HG02943 (cell line): ENCODE results near the gene SORCS2.

ENCODE experiments used
- ATAC-seq: cut with Tn5 transposase; IDR thresholded peaks from one replicate; pipeline ENCODE4 v1.9.1; 2021; ENCODE audit warnings: mild to moderate bottlenecking, low read depth, moderate library complexity; ENCODE audit not compliant: unreplicated experiment

The SORCS2 gene

DNA sequence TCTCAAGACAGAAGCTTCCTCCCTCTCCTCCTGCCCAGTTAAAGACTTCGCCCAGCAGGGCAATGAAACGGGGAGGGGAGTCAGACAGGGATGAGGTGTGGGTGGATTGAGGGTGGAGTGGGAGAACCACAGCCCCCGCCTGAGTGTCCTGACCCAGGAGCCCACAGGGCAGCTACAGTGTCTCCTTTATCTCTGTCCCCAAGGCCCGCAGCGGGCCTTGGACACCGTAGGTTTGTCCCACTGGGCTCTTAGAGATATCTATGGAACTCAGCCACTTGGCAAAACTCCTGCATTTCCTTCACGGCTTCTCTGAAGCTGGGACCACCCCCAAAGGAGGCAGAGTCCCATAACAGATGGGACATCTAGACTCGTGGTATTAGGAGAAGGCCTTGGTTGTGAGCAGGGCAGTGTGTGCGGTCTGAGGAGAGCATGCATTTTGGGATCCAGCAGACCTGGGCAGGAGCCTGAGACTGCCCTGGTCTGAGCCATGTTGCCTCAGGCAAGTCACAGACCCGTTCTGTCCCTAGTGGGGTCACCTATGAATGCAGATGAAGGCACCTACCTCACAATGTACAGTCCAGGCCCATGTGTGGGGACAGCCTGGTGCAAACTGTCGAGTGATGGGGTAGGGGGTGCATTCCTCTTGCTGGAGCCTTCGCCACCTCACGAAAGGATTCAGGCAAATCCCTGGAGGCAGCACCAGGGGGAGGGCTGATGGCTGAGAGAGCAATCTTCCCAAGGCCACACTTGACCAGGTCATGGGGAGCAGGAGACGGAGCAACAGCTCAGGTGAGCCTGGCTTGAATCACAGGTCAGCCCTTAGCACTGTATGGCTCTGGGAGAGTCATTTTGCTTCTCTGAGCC, 468.1 kb downstream of the SORCS2 start:
- no peak for ATAC-seq

- ATAC-seq: no peak
These were observed 468.9 kb downstream of the SORCS2 start for GRCh38 chr4:7661066-7661748.

DNA sequence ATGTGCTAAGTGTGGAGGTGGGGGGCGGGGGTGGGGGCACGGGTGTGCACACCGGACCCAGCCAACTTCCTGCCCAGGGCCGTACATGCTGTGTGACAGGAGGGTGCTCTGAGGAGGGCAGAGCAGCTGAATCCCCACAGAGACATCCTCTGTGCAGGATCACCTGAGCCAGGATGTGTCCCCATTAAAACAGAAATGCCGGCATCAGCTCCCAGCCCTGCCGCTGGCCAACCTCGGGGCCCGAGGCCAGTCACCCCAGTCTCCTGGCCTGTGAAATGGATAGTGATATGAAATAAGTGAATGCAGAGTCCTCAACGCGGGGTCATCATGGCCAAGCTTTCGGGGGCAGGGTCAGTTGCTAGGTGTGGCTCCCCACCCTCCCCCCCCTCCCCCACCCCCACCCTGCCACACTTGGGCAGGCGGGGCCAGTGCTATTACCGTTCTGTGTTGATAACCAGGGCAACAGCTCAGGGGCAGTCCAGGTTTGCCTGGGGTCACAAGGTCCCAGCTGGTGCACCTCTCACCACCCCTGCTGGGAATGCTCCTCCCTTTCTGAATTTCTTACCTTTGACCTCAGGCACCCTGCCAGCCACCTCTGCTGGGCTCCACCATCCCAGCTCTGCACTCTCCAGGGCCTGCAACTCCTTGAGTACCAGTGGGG, 469.6 kb downstream of the SORCS2 start:
- ATAC-seq: no peak

GRCh38 chr4:7662507-7662846, 470.1 kb downstream of the SORCS2 start:
- no peak for ATAC-seq

DNA sequence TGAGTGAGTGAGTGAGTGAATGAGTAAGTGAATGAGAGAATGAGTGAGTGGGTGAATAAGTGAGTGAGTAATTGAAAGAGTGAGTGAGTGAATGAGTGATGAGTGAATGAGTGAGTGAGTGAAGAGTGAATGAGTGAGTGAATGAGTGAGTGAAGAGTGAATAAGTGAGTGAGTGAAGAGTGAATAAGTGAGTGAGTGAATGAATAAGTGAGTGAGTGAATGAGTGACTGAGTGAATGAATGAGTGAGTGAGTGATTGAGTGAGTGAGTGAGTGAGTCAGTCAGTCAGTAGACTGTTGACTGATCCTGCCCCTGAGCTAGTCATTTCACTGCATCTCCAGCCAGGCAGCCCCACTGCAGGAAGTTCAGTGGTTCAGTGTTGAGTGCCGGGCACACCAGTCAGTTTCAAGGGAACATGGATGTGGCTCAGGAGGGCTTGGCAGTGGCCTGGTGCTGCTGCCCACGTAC, 470.8 kb downstream of the SORCS2 start:
- no peak for ATAC-seq

DNA sequence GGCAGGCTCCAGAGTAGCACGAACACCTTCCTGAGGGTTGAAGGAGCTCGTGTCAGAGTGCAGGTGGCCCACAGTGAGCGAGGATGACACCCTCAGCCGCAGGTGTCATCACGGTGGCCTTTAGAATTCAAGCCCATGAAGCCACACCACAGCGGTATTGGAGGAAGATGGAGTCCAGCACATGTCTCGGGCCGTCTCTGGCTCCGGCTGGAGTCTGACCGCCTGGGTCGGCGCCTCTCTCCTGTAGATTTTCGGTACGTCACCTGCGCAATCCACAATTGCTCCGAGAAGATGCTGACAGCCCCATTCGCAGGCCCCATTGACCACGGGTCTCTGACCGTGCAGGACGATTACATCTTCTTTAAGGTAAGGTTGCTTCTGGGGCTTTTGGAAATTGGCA, 471.8 kb downstream of the SORCS2 start:
- no peak for ATAC-seq

- no peak for ATAC-seq
These were observed 473.0 kb downstream of the SORCS2 start for GRCh38 chr4:7665321-7665720.

DNA sequence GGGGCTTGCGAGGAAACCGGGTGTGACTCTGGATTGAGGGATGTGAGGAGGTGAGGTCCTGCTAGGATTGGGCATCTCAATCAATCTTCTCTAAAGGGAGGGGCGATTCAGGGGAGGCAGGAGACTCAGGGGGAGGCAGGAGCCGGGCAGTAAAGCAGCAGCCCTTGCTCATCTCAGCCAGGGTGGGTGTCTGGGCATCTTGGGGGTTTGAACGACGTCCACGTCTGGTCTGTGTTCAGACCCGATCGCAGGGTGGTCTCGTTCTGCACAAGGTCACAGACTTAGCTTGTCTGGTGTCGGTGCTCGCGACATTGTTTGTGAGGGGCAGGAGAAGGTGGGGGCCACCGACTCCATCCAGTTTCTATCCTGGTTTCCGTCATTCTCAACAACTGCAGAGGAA, 473.7 kb downstream of the SORCS2 start:
- ATAC-seq: no peak

DNA sequence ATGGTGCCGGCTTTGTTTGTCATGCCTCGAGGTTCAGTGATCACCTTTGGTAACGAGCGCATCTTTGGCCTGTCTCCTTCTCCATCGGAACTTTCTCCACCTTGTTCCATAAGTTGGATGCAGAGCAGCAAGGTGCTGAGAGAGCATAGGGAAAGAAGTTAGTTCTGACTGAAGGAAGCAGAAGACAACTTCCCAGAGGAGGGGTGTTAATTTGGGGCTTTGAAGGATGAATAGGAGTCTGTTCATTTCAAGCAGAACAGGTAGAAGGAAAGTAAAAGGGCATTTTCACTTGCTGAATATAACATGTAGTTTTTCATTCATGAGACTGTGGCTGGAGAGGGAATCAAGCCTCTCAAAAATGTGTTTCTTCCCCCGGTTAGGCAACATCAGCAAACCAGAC, 474.4 kb downstream of the SORCS2 start:
- no peak for ATAC-seq

DNA sequence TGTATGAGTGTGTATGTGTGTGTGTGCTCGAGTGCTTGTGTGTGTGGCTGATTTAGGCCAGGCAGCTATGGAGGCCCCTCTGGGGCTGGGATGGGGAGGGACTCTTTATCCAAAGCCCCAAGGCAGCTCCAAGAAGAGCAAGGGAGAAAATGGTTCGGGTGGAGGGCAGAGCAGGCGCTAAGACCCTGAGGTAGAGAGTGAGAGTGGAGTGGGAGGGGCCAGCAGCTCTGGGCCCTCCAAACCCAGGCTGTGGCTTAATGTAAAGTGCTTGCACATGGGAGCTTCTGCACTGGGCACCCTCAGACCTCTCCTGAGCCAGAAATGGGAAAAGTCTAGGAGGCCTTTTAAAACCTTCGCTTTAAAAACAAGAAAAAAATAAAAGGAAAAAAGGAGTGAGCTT, 475.9 kb downstream of the SORCS2 start:
- ATAC-seq: no peak

DNA sequence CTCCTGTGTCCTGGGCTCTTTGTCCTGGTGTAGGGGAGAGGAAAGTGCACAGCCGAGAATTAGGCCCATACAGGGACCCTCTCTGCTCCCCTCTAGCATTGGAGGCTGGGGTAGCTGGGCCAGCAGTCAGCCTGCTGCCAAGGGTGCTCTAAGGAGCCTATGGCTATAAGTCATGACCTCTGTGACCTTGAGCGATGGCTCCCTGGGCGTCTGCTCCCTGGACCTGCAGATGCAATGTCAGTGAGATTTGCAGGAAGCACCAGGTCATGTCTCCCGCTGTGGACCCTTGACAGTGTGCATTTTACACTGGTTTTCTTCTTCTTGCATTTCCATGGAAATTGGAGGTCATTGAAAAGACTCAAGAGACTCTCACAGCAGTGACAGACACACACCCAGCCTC, 476.5 kb downstream of the SORCS2 start:
- ATAC-seq: no peak

DNA sequence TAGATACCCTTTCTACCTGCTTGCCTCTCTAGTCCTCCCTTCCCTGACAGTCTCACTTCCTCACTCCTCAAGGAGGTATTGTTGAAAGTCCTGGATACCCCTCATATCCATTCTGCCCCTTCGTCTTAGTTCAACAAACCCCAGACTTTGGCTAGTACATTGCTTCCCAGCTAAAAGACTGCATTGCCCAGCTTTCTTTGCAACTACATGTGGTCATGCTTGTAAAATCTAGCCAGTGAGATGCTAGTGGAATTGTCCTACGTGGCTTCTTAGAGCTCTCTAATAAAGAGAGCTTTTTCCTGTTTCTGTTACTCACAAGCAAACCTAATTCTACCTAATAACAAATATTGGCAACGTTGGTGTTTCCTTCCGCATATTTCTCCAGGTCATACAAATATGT, 480.3 kb downstream of the SORCS2 start:
- no peak for ATAC-seq

DNA sequence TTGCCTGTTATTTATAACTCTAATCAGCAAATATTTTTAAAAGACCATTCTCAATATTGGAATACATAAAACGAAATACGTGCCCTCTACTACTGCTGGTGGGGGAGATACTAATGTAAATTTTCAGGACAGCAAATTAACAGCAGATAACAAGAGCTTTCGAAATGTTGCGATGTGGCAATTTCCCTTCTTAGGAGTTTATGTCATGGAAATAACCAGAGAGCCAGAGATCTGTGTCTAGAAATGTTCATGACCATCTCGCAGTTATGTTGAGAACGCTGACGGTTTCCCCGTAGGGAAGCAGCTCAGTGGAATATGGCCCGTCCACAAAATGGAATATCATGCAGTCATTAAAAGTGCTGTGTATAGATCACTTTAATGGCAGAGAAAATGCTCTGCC, 480.8 kb downstream of the SORCS2 start:
- no peak for ATAC-seq

DNA sequence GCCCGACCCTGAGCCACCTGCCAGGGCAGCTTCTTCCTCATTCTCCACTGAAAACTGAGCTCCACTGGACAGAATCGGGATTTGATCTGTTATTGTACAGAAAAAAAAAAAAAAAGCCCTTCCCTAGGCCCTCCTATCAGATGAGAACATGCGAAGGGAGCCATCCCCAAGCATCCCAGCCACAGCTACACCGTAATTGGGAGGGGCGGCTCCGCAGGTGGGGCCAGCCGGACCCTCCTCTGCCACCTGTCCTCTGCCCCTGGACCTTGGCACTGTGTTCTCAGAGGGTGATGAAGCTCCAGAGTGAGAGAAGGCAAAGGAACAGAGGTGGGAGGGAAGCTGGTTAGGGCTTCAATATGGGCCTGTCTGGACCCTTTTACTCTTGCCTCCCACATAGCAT, 482.4 kb downstream of the SORCS2 start:
- no peak for ATAC-seq

GRCh38 chr4:7675136-7675535, 482.8 kb downstream of the SORCS2 start:
- no peak for ATAC-seq

DNA sequence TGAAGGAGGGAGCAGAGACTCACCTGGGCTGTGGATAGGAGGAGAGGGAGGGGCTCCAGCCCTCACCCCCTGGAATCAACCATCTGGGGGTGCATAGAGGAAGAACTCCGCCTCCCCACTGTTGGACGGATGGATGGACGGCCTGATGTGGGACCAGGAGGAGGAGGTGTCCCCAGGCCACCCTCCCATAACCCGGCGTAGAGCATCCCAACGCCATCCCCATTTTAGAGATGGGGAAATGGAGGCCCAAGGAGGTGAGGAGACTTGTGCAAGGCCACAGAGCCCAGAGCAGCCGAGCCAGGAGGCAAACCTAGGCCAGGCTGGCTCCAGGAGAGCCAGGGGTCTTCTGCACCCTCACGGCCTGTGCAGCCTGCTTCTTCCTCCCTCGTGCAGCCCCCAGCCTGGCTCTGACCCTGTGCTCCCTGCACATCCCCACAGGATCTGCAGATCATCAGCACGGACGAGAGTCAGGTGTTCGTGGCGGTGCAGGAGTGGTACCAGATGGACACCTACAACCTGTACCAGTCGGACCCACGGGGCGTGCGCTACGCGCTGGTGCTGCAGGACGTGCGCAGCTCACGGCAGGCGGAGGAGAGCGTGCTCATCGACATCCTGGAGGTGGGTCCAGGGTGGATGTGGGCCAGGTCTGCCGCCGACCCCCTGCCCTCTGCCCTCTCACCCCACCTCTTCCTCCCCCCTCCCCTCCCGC, 483.4 kb downstream of the SORCS2 start:
- ATAC-seq: no peak

DNA sequence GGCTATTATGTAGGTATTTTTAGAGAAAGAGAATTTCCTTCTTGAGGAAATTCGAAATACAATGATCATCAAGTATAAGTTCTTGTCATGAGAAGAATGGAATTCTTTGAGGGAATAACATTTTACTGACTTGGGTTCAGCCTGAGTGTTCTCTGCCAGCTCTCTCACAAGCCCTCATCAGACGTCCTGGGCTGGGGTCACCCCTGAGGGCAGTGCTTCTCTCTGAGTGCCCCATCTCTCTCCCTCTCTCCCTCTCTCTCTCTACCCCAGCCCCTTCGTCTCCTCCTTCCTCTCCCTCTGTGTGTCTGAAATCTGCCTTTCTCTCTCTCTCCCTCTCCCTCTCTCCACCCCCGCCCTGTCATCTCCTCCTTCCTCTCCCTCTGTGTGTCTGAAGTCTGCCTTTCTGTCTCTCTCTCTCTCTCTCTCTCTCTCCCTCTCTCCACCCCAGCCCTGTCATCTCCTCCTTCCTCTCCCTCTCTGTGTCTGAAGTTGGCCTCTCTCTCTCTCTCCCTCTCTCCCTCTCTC, 484.1 kb downstream of the SORCS2 start:
- ATAC-seq: no peak

GRCh38 chr4:7677086-7677485, 484.7 kb downstream of the SORCS2 start:
- ATAC-seq: no peak

GRCh38 chr4:7677799-7678301, 485.5 kb downstream of the SORCS2 start:
- no peak for ATAC-seq

DNA sequence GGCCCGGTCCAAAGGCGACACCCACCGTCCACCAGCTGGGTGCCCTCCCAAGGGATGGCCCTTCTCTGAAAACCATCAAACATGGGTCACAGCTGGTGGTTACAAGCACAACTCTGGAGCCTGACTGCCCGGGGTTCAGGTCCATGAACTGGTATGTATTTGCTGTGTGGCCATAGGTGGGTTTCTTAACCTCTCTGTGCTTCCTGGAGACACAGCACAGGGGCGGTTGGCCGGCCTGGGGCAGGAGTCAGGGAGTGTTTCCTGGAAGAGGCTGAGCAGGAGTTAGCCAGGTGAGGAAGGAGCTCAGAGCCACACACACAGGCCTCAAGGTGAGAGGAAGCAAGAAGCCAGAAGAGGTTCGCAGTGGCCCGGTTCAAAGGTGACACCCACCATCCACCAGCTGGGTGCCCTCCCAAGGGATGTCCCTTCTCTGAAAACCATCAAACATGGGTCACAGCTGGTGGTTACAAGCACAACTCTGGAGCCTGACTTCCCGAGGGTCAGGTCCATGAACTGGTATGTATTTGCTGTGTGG, 486.0 kb downstream of the SORCS2 start:
- ATAC-seq: no peak
